Mucosa of descending colon (tissue), 3 donors: ENCODE measurements around the gene ZBTB20. TPM values are rescaled to one million over a fixed set of nuclear protein-coding genes. Genes with fewer than 3 reads are reported as not detected.

Experiments used
- ATAC-seq: fragments of 200-7000 bp; cut with Tn5 transposase; one replicate; pipeline ENCODE4 v1.9.1; 2020; ENCODE audit warnings: mild to moderate bottlenecking, moderate library complexity
- DNase-seq, 3 donors: peaks; one replicate each; pipeline ENCODE4 v3.0.0-alpha.2; 2020
- H3K36me3 ChIP-seq: fragments of 200-600 bp; one replicate; pipeline ENCODE4 v1.8.0; 2021; ENCODE audit warnings: low read depth, mild to moderate bottlenecking
- H3K4me1 ChIP-seq: fragments of 200-600 bp; one replicate; pipeline ENCODE4 v1.8.0; 2021; ENCODE audit warnings: low read depth, mild to moderate bottlenecking
- H3K4me3 ChIP-seq: fragments of 200-600 bp; one replicate; pipeline ENCODE4 v1.8.0; 2021; ENCODE audit warnings: mild to moderate bottlenecking
- H3K9me3 ChIP-seq: fragments of 200-600 bp; one replicate; pipeline ENCODE4 v1.8.0; 2021; ENCODE audit warnings: mild to moderate bottlenecking
- intact Hi-C, 2 donors: fragments of 100-400 bp; cut with DNase I in 1 of 2; cut with micrococcal nuclease in 1 of 2; formaldehyde crosslinking; loops; one replicate each; pipeline versions ENCODE4 v1.11.0 to v1.11.1; 2022; cut with DNase I, micrococcal nuclease
- total RNA-seq, 3 donors: library from RNA; stranded (reverse); fragmentation: NEBNext Ultra II Directional in 2 of 3; extraction: Animal tissue kit (Norgen Biotek cat#: 25700) in 2 of 3; gene quantifications; one replicate each; pipeline versions ENCODE4 v1.2.1 to v1.2.4, GENCODE V29; 2021 to 2023
- TF ChIP-seq, protein P1 (sequence below): fragments of 200-600 bp; IDR thresholded peaks from one replicate; pipeline ENCODE4 v1.8.0; 2022; ENCODE audit warnings: antibody characterized with exemption, mild to moderate bottlenecking
- donor health status: DM: no; HTN: no; CAD: no; lungs with moderate emphysema.
- donor health status: DM: no; HTN: no; CAD: no.
- donor health status: DM: no; HTN: yes; CAD: no.

Gene ZBTB20
- total RNA-seq, 3 donors from 2014 or later = 30.6 to 85.6 (median 37.3) TPM

DNA sequence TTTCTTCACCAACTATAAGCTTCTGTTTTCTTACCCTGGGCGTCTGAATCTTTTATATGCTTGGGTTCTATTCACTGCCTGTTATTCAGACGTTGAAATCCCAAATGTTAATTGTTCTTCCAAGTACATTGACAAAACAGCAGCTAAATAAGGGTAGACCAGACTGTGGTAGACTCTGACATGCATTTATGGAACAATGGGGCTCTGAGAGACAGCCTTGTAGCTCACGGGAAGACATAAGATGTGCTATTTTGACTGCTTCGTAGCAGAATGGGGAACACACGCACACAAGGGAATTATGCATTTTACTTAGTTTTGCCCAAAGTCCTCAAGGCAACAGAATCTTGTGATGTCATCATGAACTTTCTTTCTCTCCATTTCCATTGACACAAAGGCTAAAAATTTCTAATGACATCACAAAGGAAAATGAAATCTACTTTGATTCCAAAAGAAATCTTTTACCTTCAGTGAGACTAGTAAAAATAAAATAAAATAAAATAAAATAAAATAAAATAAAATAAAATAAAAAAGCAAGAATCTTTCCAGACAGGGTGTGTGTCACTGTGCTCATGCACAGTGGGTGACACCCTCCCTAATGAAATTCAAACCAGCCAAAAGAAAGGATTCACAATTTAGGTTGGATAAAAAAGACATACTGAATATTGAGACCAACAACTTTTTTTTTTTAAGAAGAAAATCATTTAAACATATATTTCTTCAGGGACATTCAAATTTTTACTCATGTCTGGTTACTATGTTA, 346.6 kb downstream of the ZBTB20 start:
- Histone ChIP-seq H3K9me3 (no peaks in the 10 kb centered on the region), H3K36me3 (no peaks in the 10 kb centered on the region), H3K4me1 (no peaks in the 10 kb centered on the region), H3K4me3 (no peak overlapping the region)
- intact Hi-C loops = no loop called here
- no peak for ATAC-seq
- no peak for DNase-seq
- TF ChIP-seq, protein P1, sequence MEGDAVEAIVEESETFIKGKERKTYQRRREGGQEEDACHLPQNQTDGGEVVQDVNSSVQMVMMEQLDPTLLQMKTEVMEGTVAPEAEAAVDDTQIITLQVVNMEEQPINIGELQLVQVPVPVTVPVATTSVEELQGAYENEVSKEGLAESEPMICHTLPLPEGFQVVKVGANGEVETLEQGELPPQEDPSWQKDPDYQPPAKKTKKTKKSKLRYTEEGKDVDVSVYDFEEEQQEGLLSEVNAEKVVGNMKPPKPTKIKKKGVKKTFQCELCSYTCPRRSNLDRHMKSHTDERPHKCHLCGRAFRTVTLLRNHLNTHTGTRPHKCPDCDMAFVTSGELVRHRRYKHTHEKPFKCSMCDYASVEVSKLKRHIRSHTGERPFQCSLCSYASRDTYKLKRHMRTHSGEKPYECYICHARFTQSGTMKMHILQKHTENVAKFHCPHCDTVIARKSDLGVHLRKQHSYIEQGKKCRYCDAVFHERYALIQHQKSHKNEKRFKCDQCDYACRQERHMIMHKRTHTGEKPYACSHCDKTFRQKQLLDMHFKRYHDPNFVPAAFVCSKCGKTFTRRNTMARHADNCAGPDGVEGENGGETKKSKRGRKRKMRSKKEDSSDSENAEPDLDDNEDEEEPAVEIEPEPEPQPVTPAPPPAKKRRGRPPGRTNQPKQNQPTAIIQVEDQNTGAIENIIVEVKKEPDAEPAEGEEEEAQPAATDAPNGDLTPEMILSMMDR = no peak

DNA sequence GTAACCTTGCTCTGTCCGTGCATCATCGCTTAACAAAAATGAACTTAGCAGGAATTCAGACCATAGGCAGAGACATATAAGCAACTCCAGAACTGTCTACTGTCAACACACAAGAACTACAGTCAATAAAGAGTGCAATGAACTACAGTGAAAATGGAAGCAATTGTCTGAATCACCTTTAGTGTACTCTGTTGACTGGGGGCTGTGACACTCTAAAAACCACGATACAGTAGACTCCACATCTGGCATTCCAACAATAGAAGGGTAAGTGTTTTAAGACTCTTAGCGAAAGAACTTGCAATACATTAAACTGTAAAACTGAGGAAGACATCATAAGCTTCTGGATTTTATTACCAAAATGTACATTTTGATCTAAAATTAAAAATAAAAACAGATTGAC, 347.3 kb downstream of the ZBTB20 start:
- Histone ChIP-seq H3K4me1 (no peaks in the 10 kb centered on the region), H3K4me3 (no peak overlapping the region), H3K9me3 (no peaks in the 10 kb centered on the region), H3K36me3 (no peaks in the 10 kb centered on the region)
- no peak for ATAC-seq
- intact Hi-C loops = no loop called here
- no peak for DNase-seq
- TF ChIP-seq, protein P1 = no peak

DNA sequence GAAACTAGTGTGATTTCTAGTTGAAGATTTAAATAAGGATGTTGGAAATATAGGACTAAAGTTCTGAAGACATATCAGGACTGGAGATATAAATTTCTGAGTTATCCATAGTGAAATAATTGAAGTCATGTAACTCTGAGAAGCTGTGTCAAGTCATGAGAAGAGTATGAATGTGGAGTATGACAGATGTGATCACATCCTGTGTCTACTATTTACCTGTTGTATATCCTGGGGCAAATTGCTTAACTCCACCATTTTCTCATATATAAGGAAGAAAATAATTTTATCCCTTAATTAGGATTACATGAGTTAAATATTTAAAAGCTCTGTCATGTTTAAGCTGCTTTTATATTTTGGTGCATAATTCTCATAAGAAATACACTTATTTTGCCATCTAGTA, 350.3 kb downstream of the ZBTB20 start:
- H3K36me3 ChIP-seq = no peaks in the 10 kb centered on the region
- no peaks in the 10 kb centered on the region for H3K9me3 ChIP-seq
- TF ChIP-seq, protein P1 = no peak
- intact Hi-C loops = no loop called here
- DNase-seq = no peak
- no peaks in the 10 kb centered on the region for H3K4me1 ChIP-seq
- no peak overlapping the region for H3K4me3 ChIP-seq
- no peak for ATAC-seq

DNA sequence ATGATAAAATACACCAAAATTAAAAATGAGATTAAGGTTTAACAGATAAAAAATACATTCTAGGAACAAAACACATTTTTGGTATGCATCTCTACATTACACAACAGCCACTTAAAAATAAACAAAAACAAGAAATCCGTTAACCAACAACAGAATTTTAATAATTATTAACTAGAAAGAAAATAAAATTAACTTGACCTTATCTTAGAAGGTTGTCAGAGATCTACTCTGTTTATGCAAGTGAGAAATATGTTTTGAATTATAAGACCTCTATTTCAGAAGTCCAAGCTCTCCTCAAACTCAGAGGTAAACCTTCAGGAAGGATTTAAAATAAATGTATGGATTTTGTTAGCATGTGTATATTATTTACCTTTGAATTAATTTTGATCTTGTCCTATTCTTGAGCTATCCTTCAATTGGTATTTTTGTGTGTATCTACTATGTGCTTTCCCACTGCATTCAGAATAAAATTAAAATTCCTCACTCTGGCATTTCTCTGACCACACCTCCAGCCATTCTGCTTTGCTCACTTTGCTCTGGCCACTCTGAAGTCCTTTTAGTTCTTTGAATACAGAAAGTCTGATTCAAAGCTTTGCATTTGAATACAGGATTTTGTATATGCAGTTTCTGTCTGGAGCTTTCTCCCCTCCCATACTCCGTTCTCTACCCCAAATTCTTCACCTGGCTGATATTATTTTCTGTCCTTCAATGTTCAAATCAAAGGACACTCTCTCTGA, 352.0 kb downstream of the ZBTB20 start:
- TF ChIP-seq, protein P1 = no peak
- H3K36me3 ChIP-seq = no peaks in the 10 kb centered on the region
- H3K9me3 ChIP-seq = no peaks in the 10 kb centered on the region
- DNase-seq (no peak), ATAC-seq (no peak)
- intact Hi-C loops = no loop called here
- H3K4me3 ChIP-seq = no peak overlapping the region
- H3K4me1 ChIP-seq = no peaks in the 10 kb centered on the region

DNA sequence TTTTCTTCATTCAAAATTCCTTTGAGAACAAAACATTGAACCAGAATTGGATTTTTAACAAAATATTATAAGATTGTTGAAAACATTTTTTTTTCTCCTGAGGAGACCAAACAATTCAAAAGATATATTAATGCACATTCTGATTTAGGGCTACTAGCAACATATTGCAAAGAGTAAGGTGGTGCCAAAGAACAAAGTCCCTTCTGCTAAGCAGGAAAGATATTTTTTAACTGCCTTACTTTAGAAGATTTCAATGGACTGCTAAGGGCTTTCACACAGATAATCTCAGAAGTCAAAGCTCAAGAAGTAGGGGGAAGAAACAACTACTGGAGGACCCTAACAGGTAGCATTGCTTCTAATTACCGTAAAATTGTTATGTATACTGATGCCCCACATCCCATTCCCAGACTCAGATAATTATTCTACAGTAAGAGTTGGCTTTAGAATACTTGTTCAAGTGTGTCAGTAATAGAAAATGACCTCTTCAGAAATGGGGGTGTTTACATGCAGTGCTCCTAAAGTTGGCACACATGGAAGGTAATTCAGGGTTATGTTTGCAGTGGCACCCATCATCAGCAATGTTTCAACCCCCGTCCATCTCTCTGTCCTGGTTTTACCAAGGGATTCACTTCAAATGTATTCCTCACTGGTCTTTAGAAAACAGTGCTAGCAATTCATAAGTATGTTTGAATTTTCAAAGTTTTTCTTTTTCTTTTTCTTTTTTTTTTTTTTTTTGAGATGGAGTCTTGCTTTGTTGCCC, 354.7 kb downstream of the ZBTB20 start:
- TF ChIP-seq, protein P1 = no peak
- ATAC-seq (no peak), DNase-seq (no peak)
- Histone ChIP-seq H3K4me3 (no peak overlapping the region), H3K4me1 (no peaks in the 10 kb centered on the region), H3K36me3 (no peaks in the 10 kb centered on the region), H3K9me3 (no peaks in the 10 kb centered on the region)
- intact Hi-C loops = no loop called here
